A549 (cell line): ENCODE data around the gene DISP3. TPM values are rescaled to one million over a fixed set of nuclear protein-coding genes. Genes with fewer than 3 reads are reported as not detected.

Experiments used
- ATAC-seq, 2 experiments: fragments of 200-7000 bp in 1 of 2; fragments of >200 bp in 1 of 2; cut with Nextera tagmentation in 1 of 2; cut with Tn5 transposase in 1 of 2; 3 replicates each; pipeline versions ENCODE4 v1.8.0 to v1.9.1; 2018 to 2020; ENCODE audit warnings: mild to moderate bottlenecking in 1 of 2, moderate library complexity in 1 of 2
- CTCF ChIA-PET: fragments of 300-600 bp; sonication (Branson Sonifier 250); formaldehyde crosslinking; extraction: SDS; loops from one replicate; lab custom pipeline; 2021; ENCODE audit warnings: antibody characterized with exemption, inconsistent platforms; lab: Yijun Ruan, JAX
- POLR2A ChIA-PET: fragments of 350-600 bp; formaldehyde crosslinking; extraction: SDS; loops from one replicate; lab custom pipeline; 2021; ENCODE audit warnings: antibody characterized with exemption, inconsistent platforms; lab: Yijun Ruan, JAX
- DNase-seq, 2 experiments: peaks; one replicate each; pipeline versions ENCODE4 v3.0.0 to v3.0.0-alpha.2; 2011 to 2016; ENCODE audit warnings: low read depth in 1 of 2, low spot score in 1 of 2
- FAIRE-seq: peaks from 2 replicates; lab custom pipeline; 2011; peaks lifted over from hg19 to GRCh38; lab: Jason Lieb, UNC
- H3K27ac ChIP-seq, 2 experiments: fragments of >200 bp; sonication (Bioruptor Twin); formaldehyde crosslinking; 3 replicates each; pipeline ENCODE4 v1.5.1; 2016 to 2017
- H3K4me1 ChIP-seq: fragments of >200 bp; sonication (Bioruptor Twin); formaldehyde crosslinking; 3 replicates; pipeline ENCODE4 v1.6.1; 2016
- H3K4me2 ChIP-seq: fragments of >200 bp; sonication (Bioruptor Twin); formaldehyde crosslinking; 3 replicates; pipeline ENCODE4 v1.6.1; 2016
- H3K4me3 ChIP-seq: fragments of >200 bp; sonication (Bioruptor Twin); formaldehyde crosslinking; 3 replicates; pipeline ENCODE4 v1.5.1; 2016
- H3K9me3 ChIP-seq: fragments of >200 bp; sonication (Bioruptor Twin); formaldehyde crosslinking; 3 replicates; pipeline ENCODE4 v1.6.1; 2016
- CBX8 ChIP-seq: fragments of 200-600 bp; sonication (generic); IDR thresholded peaks from 2 replicates; pipeline ENCODE4 v1.6.1; 2016
- CEBPB ChIP-seq, 2 experiments: fragments of >200 bp in 1 of 2; sonication (Bioruptor Twin) in 1 of 2; formaldehyde crosslinking in 1 of 2; IDR thresholded peaks; 2 replicates each; pipeline ENCODE4 v1.6.1; 2012 to 2016
- EHF ChIP-seq: fragments of 250-450 bp; sonication (Bioruptor Pico); IDR thresholded peaks from 2 replicates; pipeline ENCODE4 v1.5.0; 2020; ENCODE audit warnings: mild to moderate bottlenecking
- EHMT2 ChIP-seq: fragments of 200-600 bp; sonication (generic); IDR thresholded peaks from 2 replicates; pipeline ENCODE4 v1.6.1; 2016; ENCODE audit warnings: antibody characterized with exemption, low read depth, mild to moderate bottlenecking, moderate library complexity
- ESRRA ChIP-seq: fragments of 150-350 bp; IDR thresholded peaks from 2 replicates; pipeline ENCODE4 v1.6.1; 2014; ENCODE audit warnings: mild to moderate bottlenecking, low read length, borderline replicate concordance
- FOSL2 ChIP-seq, 2 experiments: fragments of 450-650 bp in 1 of 2; fragments of >200 bp in 1 of 2; sonication (Bioruptor Twin) in 1 of 2; formaldehyde crosslinking; IDR thresholded peaks; 2 replicates each; pipeline versions ENCODE4 v1.5.0 to v1.6.1; 2016 to 2020; ENCODE audit warnings: mild to moderate bottlenecking in 1 of 2, moderate library complexity in 1 of 2
- FOXS1 ChIP-seq: fragments of 250-450 bp; sonication (Bioruptor Pico); IDR thresholded peaks from 2 replicates; pipeline ENCODE4 v1.5.0; 2020; ENCODE audit warnings: mild to moderate bottlenecking, moderate library complexity
- GATA3 ChIP-seq: IDR thresholded peaks from 2 replicates; pipeline ENCODE4 v1.6.1; 2012; ENCODE audit warnings: borderline replicate concordance
- HEYL ChIP-seq: fragments of 250-450 bp; sonication (Bioruptor Pico); IDR thresholded peaks from 2 replicates; pipeline ENCODE4 v1.8.0; 2021; ENCODE audit warnings: mild to moderate bottlenecking, moderate library complexity
- HOXB5 ChIP-seq: fragments of 250-450 bp; sonication (Bioruptor Pico); IDR thresholded peaks from 2 replicates; pipeline ENCODE4 v1.5.0; 2020; ENCODE audit warnings: mild to moderate bottlenecking, moderate library complexity
- JUN ChIP-seq, 2 experiments: fragments of >200 bp; sonication (Bioruptor Twin); formaldehyde crosslinking; IDR thresholded peaks; 2 replicates in 1 of 2; 3 replicates in 1 of 2; pipeline ENCODE4 v1.6.1; 2016 to 2017
- JUNB ChIP-seq: fragments of >200 bp; sonication (Bioruptor Twin); formaldehyde crosslinking; IDR thresholded peaks from 2 replicates; pipeline ENCODE4 v1.6.1; 2016
- MAFK ChIP-seq: fragments of 450-650 bp; IDR thresholded peaks from 2 replicates; pipeline ENCODE4 v1.6.1; 2014; ENCODE audit not compliant: partially characterized antibody
- MAZ ChIP-seq: fragments of 150-350 bp; IDR thresholded peaks from 2 replicates; pipeline ENCODE4 v1.6.1; 2014; ENCODE audit warnings: antibody characterized with exemption, low read depth, low read length, borderline replicate concordance
- NPAS2 ChIP-seq: fragments of 250-450 bp; sonication (Bioruptor Pico); IDR thresholded peaks from 2 replicates; pipeline ENCODE4 v1.8.0; 2022; ENCODE audit warnings: mild to moderate bottlenecking, moderate library complexity, borderline replicate concordance
- POLR2A ChIP-seq: IDR thresholded peaks from 2 replicates; pipeline ENCODE4 v1.6.1; 2012; ENCODE audit warnings: mild to moderate bottlenecking, low read length
- RAD21 ChIP-seq, 2 experiments: fragments of >200 bp in 1 of 2; sonication (Bioruptor Twin) in 1 of 2; formaldehyde crosslinking in 1 of 2; IDR thresholded peaks in 1 of 2; conservative IDR thresholded peaks in 1 of 2; 2 replicates in 1 of 2; 3 replicates in 1 of 2; pipeline ENCODE4 v1.6.1; 2012 to 2018; ENCODE audit warnings: inconsistent platforms in 1 of 2
- RARB ChIP-seq: fragments of 250-450 bp; sonication (Bioruptor Pico); IDR thresholded peaks from 2 replicates; pipeline ENCODE4 v1.8.0; 2021; ENCODE audit warnings: mild to moderate bottlenecking, moderate library complexity
- RCOR1 ChIP-seq: fragments of 150-350 bp; IDR thresholded peaks from 2 replicates; pipeline ENCODE4 v1.6.1; 2014; ENCODE audit warnings: antibody characterized with exemption, low read length, low read depth
- SMC3 ChIP-seq: fragments of >200 bp; sonication (Bioruptor Twin); formaldehyde crosslinking; IDR thresholded peaks from 3 replicates; pipeline ENCODE4 v1.6.1; 2018; ENCODE audit warnings: inconsistent platforms
- SREBF2 ChIP-seq: fragments of 450-650 bp; IDR thresholded peaks from 2 replicates; pipeline ENCODE4 v1.6.1; 2014; ENCODE audit warnings: mild to moderate bottlenecking, moderate library complexity
- TFCP2L1 ChIP-seq: fragments of 250-450 bp; sonication (Bioruptor Pico); IDR thresholded peaks from 2 replicates; pipeline ENCODE4 v1.5.0; 2021; ENCODE audit warnings: mild to moderate bottlenecking
- TP53 ChIP-seq: fragments of 250-450 bp; sonication (Bioruptor Pico); IDR thresholded peaks from 2 replicates; pipeline ENCODE4 v1.5.0; 2021; ENCODE audit warnings: mild to moderate bottlenecking, moderate library complexity
- WGBS: methylation state at CpG from one replicate; pipeline ENCODE4 v1.1.6; 2017; ENCODE audit errors: missing lambda C conversion rate; 5-methylcytosine and 5-hydroxymethylcytosine counted together
- polyA plus RNA-seq, 4 experiments: library from polyadenylated mRNA; depleted of rRNA in 3 of 4; stranded (reverse); fragments of >200 nt; fragmentation: RNase III in 1 of 4; extraction: RNeasy Plus Mini Kit Qiagen cat#74134 plus additional on column Dnase treatment in 1 of 4; gene quantifications; 2 replicates in 3 of 4; 3 replicates in 1 of 4; pipeline ENCODE4 v1.2.3, GENCODE V29; 2011 to 2017
- TF ChIP-seq, protein P1 (sequence below): IDR thresholded peaks from 2 replicates; pipeline ENCODE4 v1.6.1; 2012
- TF ChIP-seq, protein P2 (sequence below): fragments of 450-650 bp; IDR thresholded peaks from 2 replicates; pipeline ENCODE4 v1.6.1; 2014; ENCODE audit warnings: antibody characterized with exemption
- TF ChIP-seq, protein P3 (sequence below): fragments of 250-450 bp; sonication (Bioruptor Pico); IDR thresholded peaks from 2 replicates; pipeline ENCODE4 v1.5.0; 2020; ENCODE audit warnings: low read depth, mild to moderate bottlenecking, moderate library complexity
- TF ChIP-seq, protein P4 (sequence below): IDR thresholded peaks from 2 replicates; pipeline ENCODE4 v1.6.1; 2012; ENCODE audit warnings: low read depth, borderline replicate concordance
- TF ChIP-seq, protein P5 (sequence below): fragments of 150-350 bp; IDR thresholded peaks from 2 replicates; pipeline ENCODE4 v1.6.1; 2014; ENCODE audit warnings: low read depth, mild to moderate bottlenecking, low read length
- TF ChIP-seq, protein P6 (sequence below): fragments of >200 bp; sonication (Bioruptor Twin); formaldehyde crosslinking; IDR thresholded peaks from 3 replicates; pipeline ENCODE4 v1.5.1; 2016

DISP3 gene
- polyA plus RNA-seq, 2 of the 4 experiments (the other 2 are of a cell fraction), result 0.09 to 0.22 TPM

DNA sequence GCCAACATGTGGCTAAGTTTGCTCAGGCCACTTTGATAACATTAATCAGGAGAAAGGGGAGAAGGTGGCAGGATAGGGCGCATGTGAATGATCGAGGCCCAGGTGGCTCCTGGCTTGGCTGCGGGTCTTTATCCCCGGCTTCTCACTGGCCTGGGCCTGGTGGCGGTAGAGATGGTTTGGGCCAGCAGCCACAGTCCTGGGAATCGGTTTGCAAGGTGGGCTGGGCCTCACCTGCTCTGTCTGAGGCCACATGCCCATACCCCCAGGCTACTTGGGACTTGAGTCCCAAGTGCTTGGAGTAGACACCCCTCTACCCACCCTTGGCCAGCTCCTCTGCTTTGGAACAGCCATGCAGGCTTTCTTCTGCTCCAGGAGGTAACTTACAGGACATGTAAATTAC lies 49.7 kb upstream of the DISP3 start:
- DNase-seq (no peak), ATAC-seq (no peak), FAIRE-seq (no peak)
- CTCF ChIA-PET, result no interaction called here
- 68% methylated on average over 4 of the region's 6 CpGs for WGBS
- POLR2A ChIA-PET, result no interaction called here
- Histone ChIP-seq H3K27ac (no peak overlapping the region), H3K4me1 (no peaks in the 10 kb centered on the region), H3K4me2 (no peak overlapping the region), H3K9me3 (no peaks in the 10 kb centered on the region), H3K4me3 (no peak overlapping the region)
- TF ChIP-seq, protein P1, sequence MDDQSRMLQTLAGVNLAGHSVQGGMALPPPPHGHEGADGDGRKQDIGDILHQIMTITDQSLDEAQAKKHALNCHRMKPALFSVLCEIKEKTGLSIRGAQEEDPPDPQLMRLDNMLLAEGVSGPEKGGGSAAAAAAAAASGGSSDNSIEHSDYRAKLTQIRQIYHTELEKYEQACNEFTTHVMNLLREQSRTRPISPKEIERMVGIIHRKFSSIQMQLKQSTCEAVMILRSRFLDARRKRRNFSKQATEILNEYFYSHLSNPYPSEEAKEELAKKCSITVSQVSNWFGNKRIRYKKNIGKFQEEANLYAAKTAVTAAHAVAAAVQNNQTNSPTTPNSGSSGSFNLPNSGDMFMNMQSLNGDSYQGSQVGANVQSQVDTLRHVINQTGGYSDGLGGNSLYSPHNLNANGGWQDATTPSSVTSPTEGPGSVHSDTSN, result no peak
- TF ChIP-seq, protein P2, sequence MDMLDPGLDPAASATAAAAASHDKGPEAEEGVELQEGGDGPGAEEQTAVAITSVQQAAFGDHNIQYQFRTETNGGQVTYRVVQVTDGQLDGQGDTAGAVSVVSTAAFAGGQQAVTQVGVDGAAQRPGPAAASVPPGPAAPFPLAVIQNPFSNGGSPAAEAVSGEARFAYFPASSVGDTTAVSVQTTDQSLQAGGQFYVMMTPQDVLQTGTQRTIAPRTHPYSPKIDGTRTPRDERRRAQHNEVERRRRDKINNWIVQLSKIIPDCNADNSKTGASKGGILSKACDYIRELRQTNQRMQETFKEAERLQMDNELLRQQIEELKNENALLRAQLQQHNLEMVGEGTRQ, result no peak
- no peak for TF ChIP-seq CBX8
- no peak for TF ChIP-seq EHF (CRISPR knock-in tag)
- TF ChIP-seq JUNB, result no peak
- TF ChIP-seq FOXS1 (CRISPR knock-in tag), result no peak
- TF ChIP-seq TFCP2L1 (CRISPR knock-in tag), result no peak
- TF ChIP-seq EHMT2, result no peak
- no peak for TF ChIP-seq MAFK
- TF ChIP-seq, protein P3, sequence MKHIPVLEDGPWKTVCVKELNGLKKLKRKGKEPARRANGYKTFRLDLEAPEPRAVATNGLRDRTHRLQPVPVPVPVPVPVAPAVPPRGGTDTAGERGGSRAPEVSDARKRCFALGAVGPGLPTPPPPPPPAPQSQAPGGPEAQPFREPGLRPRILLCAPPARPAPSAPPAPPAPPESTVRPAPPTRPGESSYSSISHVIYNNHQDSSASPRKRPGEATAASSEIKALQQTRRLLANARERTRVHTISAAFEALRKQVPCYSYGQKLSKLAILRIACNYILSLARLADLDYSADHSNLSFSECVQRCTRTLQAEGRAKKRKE, result no peak
- TF ChIP-seq, protein P4, sequence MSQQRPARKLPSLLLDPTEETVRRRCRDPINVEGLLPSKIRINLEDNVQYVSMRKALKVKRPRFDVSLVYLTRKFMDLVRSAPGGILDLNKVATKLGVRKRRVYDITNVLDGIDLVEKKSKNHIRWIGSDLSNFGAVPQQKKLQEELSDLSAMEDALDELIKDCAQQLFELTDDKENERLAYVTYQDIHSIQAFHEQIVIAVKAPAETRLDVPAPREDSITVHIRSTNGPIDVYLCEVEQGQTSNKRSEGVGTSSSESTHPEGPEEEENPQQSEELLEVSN, result no peak
- TF ChIP-seq RCOR1, result no peak
- TF ChIP-seq SMC3, result no peak
- no peak for TF ChIP-seq JUN (IDR thresholded peaks at IDR 0.05)
- TF ChIP-seq RAD21 (conservative IDR thresholded peaks at IDR 0.05 in 1 of 2, IDR thresholded peaks at IDR 0.05 in 1 of 2), result no peak
- no peak for TF ChIP-seq HOXB5 (CRISPR knock-in tag)

DNA sequence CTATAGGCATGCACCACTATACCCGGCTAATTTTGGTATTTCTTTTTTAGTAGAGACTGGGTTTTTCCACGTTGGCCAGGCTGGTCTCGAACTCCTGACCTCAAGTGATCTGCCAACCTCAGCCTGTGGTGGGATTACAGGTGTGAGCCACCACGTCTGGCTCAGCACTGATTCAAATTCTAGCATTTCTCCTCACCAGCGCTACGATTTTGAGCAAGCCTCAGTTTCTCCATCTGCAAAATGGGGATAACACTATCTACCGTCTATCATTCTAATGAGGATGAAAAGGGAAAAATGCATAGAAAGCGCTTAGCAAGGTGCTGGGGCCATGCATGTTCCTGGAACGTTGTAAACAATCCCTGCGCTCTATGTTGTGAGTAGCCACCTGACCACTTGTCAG lies 49.0 kb upstream of the DISP3 start:
- H3K9me3 ChIP-seq, result no peaks in the 10 kb centered on the region
- ATAC-seq, result no peak
- no peak for FAIRE-seq
- TF ChIP-seq SMC3 (no peak), POLR2A (no peak), HEYL (CRISPR knock-in tag) (no peak), TFCP2L1 (CRISPR knock-in tag) (no peak), EHF (CRISPR knock-in tag) (no peak), FOSL2 (IDR thresholded peaks at IDR 0.05) (no peak), FOSL2 (CRISPR knock-in tag; IDR thresholded peaks at IDR 0.05) (no peak), RARB (CRISPR knock-in tag) (no peak), RAD21 (conservative IDR thresholded peaks at IDR 0.05 in 1 of 2, IDR thresholded peaks at IDR 0.05 in 1 of 2) (no peak), GATA3 (no peak), ESRRA (no peak), CEBPB (IDR thresholded peaks at IDR 0.05) (no peak), MAZ (no peak), NPAS2 (CRISPR knock-in tag) (no peak), SREBF2 (no peak), TP53 (CRISPR knock-in tag) (no peak), EHMT2 (no peak)
- TF ChIP-seq, protein P5, sequence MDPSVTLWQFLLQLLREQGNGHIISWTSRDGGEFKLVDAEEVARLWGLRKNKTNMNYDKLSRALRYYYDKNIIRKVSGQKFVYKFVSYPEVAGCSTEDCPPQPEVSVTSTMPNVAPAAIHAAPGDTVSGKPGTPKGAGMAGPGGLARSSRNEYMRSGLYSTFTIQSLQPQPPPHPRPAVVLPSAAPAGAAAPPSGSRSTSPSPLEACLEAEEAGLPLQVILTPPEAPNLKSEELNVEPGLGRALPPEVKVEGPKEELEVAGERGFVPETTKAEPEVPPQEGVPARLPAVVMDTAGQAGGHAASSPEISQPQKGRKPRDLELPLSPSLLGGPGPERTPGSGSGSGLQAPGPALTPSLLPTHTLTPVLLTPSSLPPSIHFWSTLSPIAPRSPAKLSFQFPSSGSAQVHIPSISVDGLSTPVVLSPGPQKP, result no peak
- TF ChIP-seq, protein P6, sequence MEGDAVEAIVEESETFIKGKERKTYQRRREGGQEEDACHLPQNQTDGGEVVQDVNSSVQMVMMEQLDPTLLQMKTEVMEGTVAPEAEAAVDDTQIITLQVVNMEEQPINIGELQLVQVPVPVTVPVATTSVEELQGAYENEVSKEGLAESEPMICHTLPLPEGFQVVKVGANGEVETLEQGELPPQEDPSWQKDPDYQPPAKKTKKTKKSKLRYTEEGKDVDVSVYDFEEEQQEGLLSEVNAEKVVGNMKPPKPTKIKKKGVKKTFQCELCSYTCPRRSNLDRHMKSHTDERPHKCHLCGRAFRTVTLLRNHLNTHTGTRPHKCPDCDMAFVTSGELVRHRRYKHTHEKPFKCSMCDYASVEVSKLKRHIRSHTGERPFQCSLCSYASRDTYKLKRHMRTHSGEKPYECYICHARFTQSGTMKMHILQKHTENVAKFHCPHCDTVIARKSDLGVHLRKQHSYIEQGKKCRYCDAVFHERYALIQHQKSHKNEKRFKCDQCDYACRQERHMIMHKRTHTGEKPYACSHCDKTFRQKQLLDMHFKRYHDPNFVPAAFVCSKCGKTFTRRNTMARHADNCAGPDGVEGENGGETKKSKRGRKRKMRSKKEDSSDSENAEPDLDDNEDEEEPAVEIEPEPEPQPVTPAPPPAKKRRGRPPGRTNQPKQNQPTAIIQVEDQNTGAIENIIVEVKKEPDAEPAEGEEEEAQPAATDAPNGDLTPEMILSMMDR, result no peak
- TF ChIP-seq, protein P1, result no peak
- DNase-seq, result no peak
- WGBS, result 46% methylated on average over 9 of the region's 10 CpGs
- H3K4me2 ChIP-seq, result no peak overlapping the region
- ChIA-PET CTCF (no interaction called here), POLR2A (no interaction called here)
- no peak overlapping the region for H3K27ac ChIP-seq
- H3K4me1 ChIP-seq, result no peaks in the 10 kb centered on the region
- no peak overlapping the region for H3K4me3 ChIP-seq
